GM20000 (cell line): Measurements from ENCODE around the gene DPYSL5.

Experiments
- DNase-seq: peaks from one replicate; pipeline ENCODE4 v3.0.0; 2012; ENCODE audit warnings: low spot score
- TF ChIP-seq, protein P1 (sequence below): IDR thresholded peaks from 2 replicates; pipeline ENCODE4 v1.5.1; 2012; ENCODE audit warnings: mild to moderate bottlenecking, control low read depth; ENCODE audit errors: extremely low read depth, missing control alignments

The DPYSL5 gene

DNA sequence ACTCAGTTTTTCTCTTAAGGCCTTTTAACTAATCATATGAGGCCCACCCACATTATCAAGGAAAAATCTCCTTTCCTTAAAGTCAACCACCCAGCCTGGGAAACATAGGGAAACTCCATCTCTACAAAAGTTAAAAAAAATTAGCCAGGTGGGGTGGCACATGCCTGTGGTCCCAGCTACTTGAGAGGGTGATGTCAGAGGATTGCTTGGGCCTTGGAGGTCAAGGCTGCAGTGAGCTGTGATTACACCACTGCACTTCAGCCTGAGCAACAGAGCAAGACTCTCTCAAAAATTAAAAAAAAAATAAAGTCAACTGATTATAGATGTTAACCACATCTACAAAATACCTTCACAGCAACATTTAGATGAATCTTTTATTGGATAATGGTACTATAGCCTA, 5.8 kb downstream of the DPYSL5 start:
- TF ChIP-seq, protein P1, sequence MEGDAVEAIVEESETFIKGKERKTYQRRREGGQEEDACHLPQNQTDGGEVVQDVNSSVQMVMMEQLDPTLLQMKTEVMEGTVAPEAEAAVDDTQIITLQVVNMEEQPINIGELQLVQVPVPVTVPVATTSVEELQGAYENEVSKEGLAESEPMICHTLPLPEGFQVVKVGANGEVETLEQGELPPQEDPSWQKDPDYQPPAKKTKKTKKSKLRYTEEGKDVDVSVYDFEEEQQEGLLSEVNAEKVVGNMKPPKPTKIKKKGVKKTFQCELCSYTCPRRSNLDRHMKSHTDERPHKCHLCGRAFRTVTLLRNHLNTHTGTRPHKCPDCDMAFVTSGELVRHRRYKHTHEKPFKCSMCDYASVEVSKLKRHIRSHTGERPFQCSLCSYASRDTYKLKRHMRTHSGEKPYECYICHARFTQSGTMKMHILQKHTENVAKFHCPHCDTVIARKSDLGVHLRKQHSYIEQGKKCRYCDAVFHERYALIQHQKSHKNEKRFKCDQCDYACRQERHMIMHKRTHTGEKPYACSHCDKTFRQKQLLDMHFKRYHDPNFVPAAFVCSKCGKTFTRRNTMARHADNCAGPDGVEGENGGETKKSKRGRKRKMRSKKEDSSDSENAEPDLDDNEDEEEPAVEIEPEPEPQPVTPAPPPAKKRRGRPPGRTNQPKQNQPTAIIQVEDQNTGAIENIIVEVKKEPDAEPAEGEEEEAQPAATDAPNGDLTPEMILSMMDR, result no peak
- no peak for DNase-seq

DNA sequence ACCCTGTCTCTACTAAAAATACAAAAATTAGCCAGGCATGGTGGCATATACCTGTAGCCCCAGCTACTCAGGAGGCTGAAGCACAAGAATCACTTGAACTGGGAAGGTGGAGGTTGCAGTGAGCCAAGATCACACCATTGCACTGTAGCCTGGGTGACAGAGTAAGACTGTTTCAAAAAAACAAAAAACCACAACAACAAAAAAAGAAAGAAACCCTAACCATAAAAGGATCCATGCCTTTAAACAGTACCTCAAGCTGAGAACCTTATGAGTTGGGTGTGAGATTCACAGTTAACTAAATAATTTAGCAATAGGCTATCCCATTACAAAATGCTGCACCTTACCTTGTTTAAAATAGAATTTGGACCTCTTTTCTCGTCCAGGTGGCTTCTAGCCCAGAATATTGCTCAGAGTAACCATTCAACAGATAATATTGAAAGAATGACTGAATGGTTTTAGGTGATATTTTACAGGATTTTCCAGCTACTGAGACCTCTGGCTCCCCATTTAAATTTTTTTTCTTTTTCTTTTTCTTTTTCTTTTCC, 6.4 kb downstream of the DPYSL5 start:
- TF ChIP-seq, protein P1, result no peak
- DNase-seq, result no peak

DNA sequence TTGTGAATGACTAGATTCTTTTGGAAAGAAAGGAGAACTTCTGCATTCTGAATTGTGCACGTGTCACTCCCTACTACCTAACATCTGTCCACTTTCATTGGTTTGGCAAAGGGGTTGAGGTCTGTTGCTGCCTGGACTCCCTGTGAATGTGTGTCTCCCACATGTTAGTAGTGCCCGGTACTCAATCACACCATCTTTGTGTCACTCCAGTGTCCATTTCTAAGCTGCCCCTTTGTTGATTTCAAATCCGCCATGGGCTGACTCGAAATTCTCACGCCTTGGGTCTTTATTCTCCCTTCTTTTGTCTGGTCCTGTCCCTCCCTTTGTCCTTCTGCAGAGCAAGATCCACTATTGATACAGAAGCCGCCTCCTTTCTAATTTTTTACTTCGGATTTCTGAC, 7.5 kb downstream of the DPYSL5 start:
- TF ChIP-seq, protein P1, result no peak

DNA sequence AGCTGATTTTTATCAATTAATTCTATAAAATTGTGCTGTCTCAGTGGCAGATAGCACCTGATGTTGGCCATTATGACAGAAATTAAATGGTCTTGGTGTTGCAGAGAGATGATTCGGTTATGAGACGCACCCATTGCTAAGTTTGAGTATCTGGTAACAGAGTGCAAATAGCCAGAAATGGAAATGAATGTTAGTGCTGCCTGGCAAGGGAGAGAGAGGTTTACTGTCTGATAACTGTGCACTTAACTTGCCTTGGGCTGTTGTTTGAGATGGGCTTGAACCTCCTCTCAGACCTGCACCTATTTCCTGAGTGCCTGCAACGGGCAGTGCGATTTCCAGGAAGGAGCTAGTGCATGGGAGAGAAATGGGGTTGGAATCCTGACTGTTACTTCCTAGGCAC, 11.7 kb downstream of the DPYSL5 start:
- TF ChIP-seq, protein P1, result no peak
- no peak for DNase-seq

More for the DNA sequence above, 7.5 kb downstream of the DPYSL5 start:
- DNase-seq, result no peak

DNA sequence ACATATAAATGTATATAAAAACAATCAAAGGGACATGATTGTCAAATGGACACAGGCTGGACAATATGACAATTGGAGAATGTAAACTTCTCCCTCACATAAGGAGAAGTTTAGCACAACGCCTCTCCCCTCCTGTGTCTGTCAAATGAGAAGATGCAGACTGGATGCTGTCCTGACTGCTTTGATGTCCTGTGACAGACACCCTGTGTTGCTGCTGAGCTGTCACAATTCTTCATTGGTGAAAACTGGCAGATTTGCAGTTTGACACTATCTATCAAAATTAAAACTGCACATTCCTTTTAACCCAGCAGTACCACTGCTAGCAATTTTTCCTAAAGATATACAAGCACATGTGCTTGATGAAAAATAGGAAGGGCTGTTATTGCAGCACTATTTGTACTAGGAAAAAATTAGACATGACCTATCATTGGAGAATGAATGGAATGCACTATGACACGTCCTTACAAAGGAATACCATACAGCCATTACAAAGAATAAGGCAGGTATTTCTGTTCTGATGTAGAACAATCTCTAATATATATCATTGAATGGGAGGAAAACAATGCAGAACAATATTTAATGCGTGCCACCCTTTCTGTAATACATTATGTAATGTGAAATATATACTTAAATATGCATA, 12.4 kb downstream of the DPYSL5 start:
- TF ChIP-seq, protein P1, result no peak
- DNase-seq, result no peak

DNA sequence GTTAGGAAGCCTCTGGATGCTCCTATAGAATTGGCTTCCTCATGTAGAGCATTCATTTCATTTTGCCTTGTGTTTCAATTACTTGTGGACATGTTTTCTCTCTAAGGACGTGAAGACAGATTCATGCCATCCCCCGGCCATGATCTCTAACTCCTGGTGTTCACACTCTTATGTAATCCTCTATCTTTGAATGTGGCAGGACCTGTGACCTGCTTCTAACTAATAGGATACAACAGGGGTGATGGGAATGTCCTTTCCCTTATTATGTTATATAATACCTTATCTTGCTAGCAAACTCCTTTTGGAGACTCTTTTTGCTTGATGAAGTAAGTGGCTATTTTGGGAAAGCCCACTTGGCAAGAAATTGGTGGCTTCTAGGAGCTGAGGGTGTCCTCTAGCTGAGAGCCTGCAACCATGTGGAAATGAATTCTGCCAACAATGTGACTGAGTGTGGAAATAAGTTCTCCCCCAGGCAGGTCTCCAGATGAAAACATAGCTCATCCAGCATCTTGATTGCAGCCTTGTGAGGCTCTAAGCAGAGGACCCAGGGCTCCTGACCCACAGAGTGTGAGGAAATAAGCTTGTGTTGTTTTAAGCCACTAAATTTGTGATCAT, 13.8 kb downstream of the DPYSL5 start:
- TF ChIP-seq, protein P1, result no peak
- no peak for DNase-seq

DNA sequence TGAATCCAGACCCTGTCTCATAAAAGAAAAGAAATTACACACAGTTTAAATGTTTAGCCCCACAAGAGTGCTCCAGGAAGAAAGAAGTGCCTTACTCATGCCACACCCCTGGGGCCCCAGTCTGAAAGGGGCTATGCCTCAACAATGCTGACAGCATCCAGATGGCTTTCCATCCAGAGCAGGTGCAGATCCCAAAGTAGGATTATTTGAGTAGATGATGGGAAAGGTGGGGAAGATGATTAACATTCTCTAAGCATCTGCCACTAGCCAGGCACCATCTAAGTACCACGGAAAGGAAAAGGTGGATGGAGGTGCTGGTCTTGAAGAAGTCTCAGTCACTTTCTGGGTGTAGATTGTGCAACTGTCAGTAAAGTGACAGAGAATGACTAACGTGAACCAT, 16.3 kb downstream of the DPYSL5 start:
- TF ChIP-seq, protein P1, result no peak
- no peak for DNase-seq
